GM23248 (cell line): ENCODE results near the gene ARSK.

Experiments used
- EZH2 ChIP-seq: fragments of 200-600 bp; sonication (generic); IDR thresholded peaks from 2 replicates; pipeline ENCODE4 v1.6.1; 2018; ENCODE audit warnings: antibody characterized with exemption, mild to moderate bottlenecking; ENCODE audit not compliant: insufficient read depth, poor library complexity, severe bottlenecking
- EZH2phosphoT487 ChIP-seq: fragments of 200-600 bp; sonication (generic); IDR thresholded peaks from 2 replicates; pipeline ENCODE4 v1.6.1; 2018; ENCODE audit warnings: antibody characterized with exemption, moderate library complexity, mild to moderate bottlenecking, low read depth; ENCODE audit not compliant: insufficient read depth

DNA sequence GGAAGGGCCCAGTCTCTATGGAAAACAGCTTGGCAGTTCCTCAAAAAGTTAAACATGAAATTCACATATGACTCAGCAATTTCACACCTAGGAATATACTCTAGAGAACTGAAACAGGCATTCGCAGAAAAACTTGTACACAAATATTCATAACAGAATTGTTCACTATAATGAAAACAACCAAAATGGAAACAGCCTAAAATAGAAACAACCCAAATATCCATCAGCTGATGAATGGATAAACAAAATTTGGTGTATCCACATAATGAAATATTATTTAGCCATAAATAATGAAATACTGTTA lies 60.2 kb downstream of the ARSK start:
- TF ChIP-seq EZH2 (no peak), EZH2phosphoT487 (no peak)
